Upper lobe of left lung (tissue), 4 donors: ENCODE measurements around the gene CRISPLD2.

Experiments used
- EP300 ChIP-seq, 4 donors: sonication (generic); formaldehyde crosslinking; IDR thresholded peaks; one replicate each; pipeline ENCODE4 v1.5.1; 2017; ENCODE audit warnings: antibody characterized with exemption in 4 of 4, control low read depth in 2 of 4
- POLR2A ChIP-seq, 4 donors: fragments of 450-650 bp; IDR thresholded peaks; one replicate each; pipeline ENCODE4 v1.5.1; 2016 to 2017; ENCODE audit warnings: antibody characterized with exemption in 4 of 4, mild to moderate bottlenecking in 2 of 4
- TF ChIP-seq, protein P1 (sequence below), 6 experiments: fragments of 450-650 bp in 4 of 6; fragments of 200-600 bp in 2 of 6; sonication (generic) in 2 of 6; IDR thresholded peaks; one replicate each; pipeline ENCODE4 v1.5.1; 2016 to 2019; ENCODE audit warnings: antibody characterized with exemption in 6 of 6

DNA sequence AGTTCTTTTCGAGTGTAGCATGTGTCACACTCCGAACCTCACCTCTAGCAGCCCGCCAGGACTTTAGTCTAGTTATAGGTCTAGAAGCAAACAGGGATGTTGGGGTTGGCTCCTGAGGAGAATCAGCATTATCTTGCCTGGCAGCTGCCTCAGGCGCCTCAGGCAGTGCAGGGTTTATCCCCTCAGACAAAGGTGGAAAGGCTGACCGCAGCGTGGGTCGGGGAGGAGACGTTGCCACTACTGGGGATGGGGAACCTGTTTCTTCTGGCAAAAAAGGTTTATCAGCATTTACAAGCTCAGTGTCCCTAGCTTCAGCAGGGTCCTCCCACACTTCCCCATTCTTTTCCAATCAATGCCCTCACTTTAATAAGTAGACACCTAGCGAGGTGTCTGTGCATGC is 40.6 kb downstream of the CRISPLD2 start:
- TF ChIP-seq, protein P1, sequence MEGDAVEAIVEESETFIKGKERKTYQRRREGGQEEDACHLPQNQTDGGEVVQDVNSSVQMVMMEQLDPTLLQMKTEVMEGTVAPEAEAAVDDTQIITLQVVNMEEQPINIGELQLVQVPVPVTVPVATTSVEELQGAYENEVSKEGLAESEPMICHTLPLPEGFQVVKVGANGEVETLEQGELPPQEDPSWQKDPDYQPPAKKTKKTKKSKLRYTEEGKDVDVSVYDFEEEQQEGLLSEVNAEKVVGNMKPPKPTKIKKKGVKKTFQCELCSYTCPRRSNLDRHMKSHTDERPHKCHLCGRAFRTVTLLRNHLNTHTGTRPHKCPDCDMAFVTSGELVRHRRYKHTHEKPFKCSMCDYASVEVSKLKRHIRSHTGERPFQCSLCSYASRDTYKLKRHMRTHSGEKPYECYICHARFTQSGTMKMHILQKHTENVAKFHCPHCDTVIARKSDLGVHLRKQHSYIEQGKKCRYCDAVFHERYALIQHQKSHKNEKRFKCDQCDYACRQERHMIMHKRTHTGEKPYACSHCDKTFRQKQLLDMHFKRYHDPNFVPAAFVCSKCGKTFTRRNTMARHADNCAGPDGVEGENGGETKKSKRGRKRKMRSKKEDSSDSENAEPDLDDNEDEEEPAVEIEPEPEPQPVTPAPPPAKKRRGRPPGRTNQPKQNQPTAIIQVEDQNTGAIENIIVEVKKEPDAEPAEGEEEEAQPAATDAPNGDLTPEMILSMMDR (IDR thresholded peaks at IDR 0.05): no peak
- no peak for TF ChIP-seq EP300 (IDR thresholded peaks at IDR 0.05)
- no peak for TF ChIP-seq POLR2A (IDR thresholded peaks at IDR 0.05)
